ENCODE measurements around the gene LARP6.

DNA sequence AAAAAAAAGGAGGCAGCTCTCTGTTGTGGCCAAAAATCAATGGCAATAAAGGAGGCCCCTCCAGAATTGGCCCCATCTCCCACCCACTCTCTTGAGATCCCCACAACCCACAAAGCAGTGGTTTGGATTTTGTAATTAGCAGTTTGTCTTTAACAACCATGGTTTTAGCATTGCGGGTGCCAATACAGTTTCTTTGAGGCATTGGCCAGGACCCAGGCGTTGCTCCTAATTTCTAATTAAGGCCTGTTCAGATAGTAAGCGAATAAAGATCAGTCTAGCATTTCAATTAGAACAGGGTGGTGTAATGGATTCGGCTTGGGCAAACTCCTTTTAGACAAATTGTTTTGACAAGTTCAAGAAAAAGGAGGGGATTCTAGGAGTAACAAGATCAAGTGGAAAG lies 67.0 kb downstream of the LARP6 start:
- TF ChIP-seq POLR2A (IDR thresholded peaks at IDR 0.05), result no peak
- TF ChIP-seq, protein P1, sequence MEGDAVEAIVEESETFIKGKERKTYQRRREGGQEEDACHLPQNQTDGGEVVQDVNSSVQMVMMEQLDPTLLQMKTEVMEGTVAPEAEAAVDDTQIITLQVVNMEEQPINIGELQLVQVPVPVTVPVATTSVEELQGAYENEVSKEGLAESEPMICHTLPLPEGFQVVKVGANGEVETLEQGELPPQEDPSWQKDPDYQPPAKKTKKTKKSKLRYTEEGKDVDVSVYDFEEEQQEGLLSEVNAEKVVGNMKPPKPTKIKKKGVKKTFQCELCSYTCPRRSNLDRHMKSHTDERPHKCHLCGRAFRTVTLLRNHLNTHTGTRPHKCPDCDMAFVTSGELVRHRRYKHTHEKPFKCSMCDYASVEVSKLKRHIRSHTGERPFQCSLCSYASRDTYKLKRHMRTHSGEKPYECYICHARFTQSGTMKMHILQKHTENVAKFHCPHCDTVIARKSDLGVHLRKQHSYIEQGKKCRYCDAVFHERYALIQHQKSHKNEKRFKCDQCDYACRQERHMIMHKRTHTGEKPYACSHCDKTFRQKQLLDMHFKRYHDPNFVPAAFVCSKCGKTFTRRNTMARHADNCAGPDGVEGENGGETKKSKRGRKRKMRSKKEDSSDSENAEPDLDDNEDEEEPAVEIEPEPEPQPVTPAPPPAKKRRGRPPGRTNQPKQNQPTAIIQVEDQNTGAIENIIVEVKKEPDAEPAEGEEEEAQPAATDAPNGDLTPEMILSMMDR (IDR thresholded peaks at IDR 0.05), result no peak

Data from heart left ventricle (tissue), 13 donors.